Measurements from ENCODE around the gene ADGRB3. TPM values are rescaled to one million over a fixed set of nuclear protein-coding genes. Genes with fewer than 3 reads are reported as not detected.

ADGRB3 gene
- total RNA-seq, 4 donors from 2014 or later: 5.3 to 15.6 (median 7.6) TPM

GRCh38 chr6:69416776-69417175 lies 781.7 kb downstream of the ADGRB3 start:
- Histone ChIP-seq H3K27ac (no peak overlapping the region), H3K9me3 (no peaks in the 10 kb centered on the region), H3K4me1 (no peaks in the 10 kb centered on the region), H3K4me3 (no peak overlapping the region), H3K27me3 (no peaks in the 10 kb centered on the region), H3K36me3 (no peaks in the 10 kb centered on the region)
- DNase-seq: no peak
- TF ChIP-seq POLR2A (IDR thresholded peaks at IDR 0.05): no peak
- TF ChIP-seq CTCF (IDR thresholded peaks at IDR 0.05): no peak
- intact Hi-C loops (cut with DNase I; ENCODE audit: low total_unique reads): no loop called here

GRCh38 chr6:69421269-69421668 lies 786.2 kb downstream of the ADGRB3 start:
- Histone ChIP-seq H3K27me3 (no peaks in the 10 kb centered on the region), H3K4me1 (no peaks in the 10 kb centered on the region), H3K4me3 (no peak overlapping the region), H3K36me3 (no peaks in the 10 kb centered on the region), H3K27ac (no peak overlapping the region), H3K9me3 (no peaks in the 10 kb centered on the region)
- intact Hi-C loops (cut with DNase I; ENCODE audit: low total_unique reads): no loop called here
- TF ChIP-seq POLR2A (IDR thresholded peaks at IDR 0.05): no peak
- TF ChIP-seq CTCF (IDR thresholded peaks at IDR 0.05): no peak
- no peak for DNase-seq

GRCh38 chr6:69422020-69422419 lies 786.9 kb downstream of the ADGRB3 start:
- intact Hi-C loops (cut with DNase I; ENCODE audit: low total_unique reads): no loop called here
- no peaks in the 10 kb centered on the region for H3K4me1 ChIP-seq
- no peak for TF ChIP-seq CTCF (IDR thresholded peaks at IDR 0.05)
- no peak for TF ChIP-seq POLR2A (IDR thresholded peaks at IDR 0.05)
- H3K27ac ChIP-seq: no peak overlapping the region
- no peaks in the 10 kb centered on the region for H3K9me3 ChIP-seq
- H3K27me3 ChIP-seq: no peaks in the 10 kb centered on the region
- H3K36me3 ChIP-seq: no peaks in the 10 kb centered on the region
- DNase-seq: no peak
- no peak overlapping the region for H3K4me3 ChIP-seq

GRCh38 chr6:69422475-69422874 lies 787.4 kb downstream of the ADGRB3 start:
- no peaks in the 10 kb centered on the region for H3K9me3 ChIP-seq
- H3K27ac ChIP-seq: no peak overlapping the region
- no peak overlapping the region for H3K4me3 ChIP-seq
- TF ChIP-seq POLR2A (IDR thresholded peaks at IDR 0.05) (no peak), CTCF (IDR thresholded peaks at IDR 0.05) (no peak)
- H3K27me3 ChIP-seq: no peaks in the 10 kb centered on the region
- intact Hi-C loops (cut with DNase I; ENCODE audit: low total_unique reads): no loop called here
- no peaks in the 10 kb centered on the region for H3K36me3 ChIP-seq
- H3K4me1 ChIP-seq: no peaks in the 10 kb centered on the region
- no peak for DNase-seq

- Histone ChIP-seq H3K27me3 (no peaks in the 10 kb centered on the region), H3K36me3 (no peaks in the 10 kb centered on the region), H3K27ac (no peak overlapping the region), H3K4me3 (no peak overlapping the region), H3K9me3 (no peaks in the 10 kb centered on the region), H3K4me1 (no peaks in the 10 kb centered on the region)
- TF ChIP-seq CTCF (IDR thresholded peaks at IDR 0.05) (no peak), POLR2A (IDR thresholded peaks at IDR 0.05) (no peak)
- intact Hi-C loops (cut with DNase I; ENCODE audit: low total_unique reads): no loop called here
- no peak for DNase-seq
Observed at GRCh38 chr6:69423785-69424184, 788.7 kb downstream of the ADGRB3 start.
